Measurements from ENCODE around the gene C1QBP. TPM values are rescaled to one million over a fixed set of nuclear protein-coding genes. Genes with fewer than 3 reads are reported as not detected.
"Not testable (repeated sequence)": the region's sequence is repeated elsewhere in the genome, so short reads cannot be mapped to it uniquely, and the experiment has no call there.

C1QBP gene, protein sequence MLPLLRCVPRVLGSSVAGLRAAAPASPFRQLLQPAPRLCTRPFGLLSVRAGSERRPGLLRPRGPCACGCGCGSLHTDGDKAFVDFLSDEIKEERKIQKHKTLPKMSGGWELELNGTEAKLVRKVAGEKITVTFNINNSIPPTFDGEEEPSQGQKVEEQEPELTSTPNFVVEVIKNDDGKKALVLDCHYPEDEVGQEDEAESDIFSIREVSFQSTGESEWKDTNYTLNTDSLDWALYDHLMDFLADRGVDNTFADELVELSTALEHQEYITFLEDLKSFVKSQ
- 246 and 318 TPM in 2 replicates for total RNA-seq

GRCh38 chr17:5438716-5439445 lies at the start of gene C1QBP:
Gene C1QBP (minus strand): TSS chr17:5439155. CDS start chr17:5439073, 82 bp downstream.
- peak; percentile 96 for DNase-seq

DNA sequence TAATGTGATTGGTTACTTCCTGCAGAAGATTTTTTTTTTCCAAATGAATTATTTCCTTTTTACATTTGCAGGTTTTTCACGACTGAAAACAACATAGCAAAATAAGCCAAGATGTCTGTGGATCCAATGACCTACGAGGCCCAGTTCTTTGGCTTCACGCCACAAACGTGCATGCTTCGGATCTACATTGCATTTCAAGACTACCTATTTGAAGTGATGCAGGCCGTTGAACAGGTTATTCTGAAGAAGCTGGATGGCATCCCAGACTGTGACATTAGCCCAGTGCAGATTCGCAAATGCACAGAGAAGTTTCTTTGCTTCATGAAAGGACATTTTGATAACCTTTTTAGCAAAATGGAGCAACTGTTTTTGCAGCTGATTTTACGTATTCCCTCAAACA lies 49.8 kb upstream of the C1QBP start:
- DNase-seq: no peak

- peak; percentile 99 for DNase-seq
These were observed 47.5 kb upstream of the C1QBP start, which contains the start of gene MIS12 for GRCh38 chr17:5486206-5487124. Gene MIS12 (plus strand): TSS chr17:5486566. CDS start chr17:5488863, 2,297 bp downstream.

GRCh38 chr17:5485270-5486205 lies 46.6 kb upstream of the C1QBP start, which contains the start of gene DERL2:
Gene DERL2 (minus strand): TSS chr17:5486178. CDS start chr17:5486161, 17 bp downstream.
- DNase-seq: peak; percentile 28

GRCh38 chr17:5481451-5481850 lies 42.5 kb upstream of the C1QBP start:
- no peak for DNase-seq

DNA sequence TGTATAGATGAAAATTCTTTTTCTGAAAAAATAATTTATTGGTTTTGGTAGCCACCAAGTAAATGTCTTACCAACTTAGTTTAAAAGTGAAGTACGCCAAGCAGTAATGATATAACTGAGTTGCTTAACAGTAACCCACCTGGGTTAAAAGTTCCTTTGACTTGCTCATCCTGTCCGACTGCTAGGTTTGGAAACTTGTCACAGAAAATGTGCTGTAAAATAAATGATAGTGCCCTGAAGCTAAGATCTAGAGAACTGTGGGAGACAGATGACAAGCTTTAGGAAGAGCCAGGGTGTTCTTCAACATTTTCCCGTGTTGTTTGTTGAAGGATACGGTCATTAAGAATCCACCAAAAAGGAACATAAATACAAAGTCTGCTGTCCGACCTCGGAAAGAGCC lies 42.0 kb upstream of the C1QBP start:
- DNase-seq: no peak

- no peak for DNase-seq
These were observed 40.0 kb upstream of the C1QBP start for GRCh38 chr17:5478992-5479391.

DNA sequence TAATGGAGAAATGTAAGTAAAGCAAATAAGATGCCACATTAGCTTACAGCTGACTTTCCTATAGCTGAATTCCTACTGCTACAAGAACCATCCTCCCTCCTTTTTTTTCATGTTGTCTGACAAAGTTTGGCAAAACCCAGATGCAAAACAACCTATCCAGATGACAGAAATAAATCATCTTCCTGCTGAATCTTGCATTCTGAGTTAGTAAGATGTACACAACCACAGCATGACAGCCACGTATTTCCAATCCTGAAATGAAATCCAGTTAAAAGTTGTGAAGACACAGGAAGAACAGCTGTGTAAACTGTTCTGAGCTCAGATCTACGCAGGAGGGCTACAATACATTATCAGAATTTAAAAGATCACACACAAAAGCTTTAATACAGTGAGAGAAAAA lies 35.0 kb upstream of the C1QBP start:
- no peak for DNase-seq

- no peak for DNase-seq
These were observed 33.6 kb upstream of the C1QBP start for GRCh38 chr17:5472511-5472910.

GRCh38 chr17:5468075-5468473 lies 29.1 kb upstream of the C1QBP start:
- DNase-seq: no peak

DNA sequence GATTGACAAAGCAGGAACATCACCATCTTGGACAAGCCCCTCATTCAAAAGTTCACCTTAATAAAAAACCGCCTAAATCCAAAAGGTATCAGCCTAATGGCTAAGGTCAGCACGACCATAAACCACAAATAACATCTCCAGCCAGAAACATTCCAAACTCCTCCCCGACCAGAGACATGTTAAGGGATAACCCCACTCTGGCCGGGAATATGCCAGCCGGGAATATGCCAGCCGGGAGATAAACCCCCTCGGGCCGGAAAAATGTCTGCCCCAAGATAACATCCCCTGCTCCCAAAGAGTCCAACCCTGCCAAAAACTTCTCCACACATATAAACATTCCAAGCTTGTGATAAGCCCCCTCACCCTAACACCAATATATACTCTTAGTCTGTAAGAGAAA lies 28.5 kb upstream of the C1QBP start:
- DNase-seq: peak; percentile 11

- DNase-seq: no peak
These were observed 27.3 kb upstream of the C1QBP start for GRCh38 chr17:5466295-5466694.

DNA sequence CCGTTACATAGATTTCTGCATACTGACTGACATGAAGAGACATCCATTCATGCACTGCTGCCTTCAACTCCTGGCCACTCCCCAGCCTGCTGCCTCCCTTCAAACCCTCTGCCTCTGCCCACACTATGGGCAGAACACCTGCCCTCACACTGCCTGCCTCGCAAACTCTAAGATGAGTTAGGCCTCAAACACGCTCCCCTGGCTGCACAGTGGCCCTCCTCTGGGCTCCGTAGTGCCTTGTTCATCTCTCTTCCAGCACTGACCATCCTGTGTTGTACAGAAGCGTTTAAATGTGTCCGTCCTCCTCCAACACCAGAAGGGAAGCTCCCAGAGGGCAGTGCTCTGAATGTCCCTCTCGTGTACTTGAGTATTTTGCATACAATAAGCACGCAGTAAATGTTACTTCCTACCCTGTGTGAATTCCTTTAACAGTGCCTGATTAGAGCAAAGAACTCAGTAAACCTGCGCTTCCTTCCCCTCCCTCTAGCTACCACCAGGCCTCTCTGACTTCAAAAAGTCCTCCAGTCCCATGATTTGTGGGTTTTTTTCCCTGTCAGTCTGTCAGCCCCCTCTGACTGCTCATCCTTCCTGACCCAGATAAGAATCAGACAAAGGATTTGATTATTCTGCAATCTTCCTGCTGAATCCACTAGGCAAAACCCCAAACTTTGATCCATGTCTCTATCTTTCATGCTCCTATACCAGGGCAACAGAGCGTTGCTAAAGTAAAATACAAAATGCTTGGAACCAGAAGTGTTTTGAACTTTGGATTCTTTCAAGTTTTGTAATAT lies 26.0 kb upstream of the C1QBP start:
- DNase-seq: no peak

GRCh38 chr17:5446786-5447185 lies 7.8 kb upstream of the C1QBP start:
- DNase-seq: no peak

- no peak for DNase-seq
These were observed 5.3 kb upstream of the C1QBP start for GRCh38 chr17:5444209-5444608.

DNA sequence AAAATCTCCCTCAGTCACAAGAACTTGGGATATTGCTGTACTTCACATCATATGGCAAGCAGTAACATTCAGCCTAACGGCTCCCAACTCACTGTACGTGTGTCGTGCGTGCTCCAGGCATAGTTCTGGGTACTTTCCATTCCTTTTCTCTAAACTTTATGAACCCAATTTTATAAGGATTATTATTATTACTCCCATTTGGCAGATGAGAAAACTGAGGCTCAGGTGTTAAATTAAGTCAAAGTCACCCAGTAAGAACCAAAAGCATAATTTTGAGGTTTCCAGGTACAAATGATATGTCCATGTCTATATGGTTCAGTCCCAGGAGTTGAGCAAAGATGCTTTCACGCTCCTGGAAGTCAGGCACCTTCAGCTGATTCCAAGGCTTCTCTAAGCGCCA lies 4.8 kb upstream of the C1QBP start:
- no peak for DNase-seq

- no peak for DNase-seq
These were observed 450 bp upstream of the C1QBP start for GRCh38 chr17:5439446-5439764.

GRCh38 chr17:5437721-5438317 lies 1.1 kb downstream of the C1QBP start:
- peak; percentile 13 for DNase-seq

GRCh38 chr17:5435781-5436315 lies 3.1 kb downstream of the C1QBP start:
- not testable (repeated sequence) for DNase-seq

DNA sequence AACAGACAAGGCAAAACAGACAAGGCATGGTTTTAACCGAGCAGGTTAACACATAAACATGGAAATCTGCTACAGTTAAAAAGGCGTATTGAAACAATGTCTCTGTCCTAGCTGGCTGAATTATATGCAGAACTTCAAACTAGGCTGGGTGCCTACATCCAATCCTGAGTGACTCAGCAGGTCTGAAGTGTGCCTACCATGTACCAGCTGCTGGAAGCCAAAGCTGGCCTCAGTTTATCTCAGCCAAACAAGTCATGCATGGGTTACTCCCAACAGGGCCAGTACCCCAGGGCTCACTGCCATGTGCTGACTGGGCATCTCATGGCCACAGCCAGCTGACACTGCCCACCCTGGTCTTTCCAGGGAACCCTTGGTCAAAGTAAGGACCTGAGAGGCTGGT lies 4.0 kb downstream of the C1QBP start:
- DNase-seq: no peak

All from dermis blood vessel endothelial cell (primary cell).